GOT3 (cell line): ENCODE results near the gene HSF5.

ENCODE experiments used
- DNase-seq: peaks from one replicate; lab custom pipeline; 2025; ENCODE audit warnings: mixed read lengths; lab: John Stamatoyannopoulos, UW

Gene HSF5

GRCh38 chr17:58487589-58488427, at the start of gene HSF5:
Gene HSF5, minus strand, starts transcription at chr17:58488408. Its CDS starts 134 bp downstream, at chr17:58488274.
- no peak for DNase-seq

- DNase-seq: no peak
These were observed 49.1 kb upstream of the HSF5 start for GRCh38 chr17:58537266-58537665.

GRCh38 chr17:58536542-58536941, 48.3 kb upstream of the HSF5 start:
- no peak for DNase-seq

- no peak for DNase-seq
These were observed 47.2 kb upstream of the HSF5 start for GRCh38 chr17:58535431-58535830.

GRCh38 chr17:58534901-58535421, 46.8 kb upstream of the HSF5 start:
- no peak for DNase-seq

- no peak for DNase-seq
These were observed 46.1 kb upstream of the HSF5 start for GRCh38 chr17:58534331-58534730.

GRCh38 chr17:58533616-58534188, 45.5 kb upstream of the HSF5 start:
- no peak for DNase-seq

GRCh38 chr17:58532555-58532951, 44.3 kb upstream of the HSF5 start:
- no peak for DNase-seq

GRCh38 chr17:58531661-58532554, 43.7 kb upstream of the HSF5 start:
- DNase-seq: no peak

GRCh38 chr17:58531122-58531521, 42.9 kb upstream of the HSF5 start:
- DNase-seq: no peak

GRCh38 chr17:58530655-58531054, 42.4 kb upstream of the HSF5 start:
- no peak for DNase-seq

- no peak for DNase-seq
These were observed 41.1 kb upstream of the HSF5 start for GRCh38 chr17:58529275-58529674.

- DNase-seq: no peak
These were observed 40.2 kb upstream of the HSF5 start for GRCh38 chr17:58528443-58528842.

- no peak for DNase-seq
These were observed 39.7 kb upstream of the HSF5 start for GRCh38 chr17:58527949-58528348.

- DNase-seq: no peak
These were observed 39.1 kb upstream of the HSF5 start for GRCh38 chr17:58527306-58527705.

GRCh38 chr17:58525239-58525638, 37.0 kb upstream of the HSF5 start:
- DNase-seq: no peak

- no peak for DNase-seq
These were observed 33.5 kb upstream of the HSF5 start for GRCh38 chr17:58521680-58522079.

- DNase-seq: no peak
These were observed 32.7 kb upstream of the HSF5 start for GRCh38 chr17:58520843-58521430.

- peak; percentile 97 for DNase-seq
These were observed 29.9 kb upstream of the HSF5 start for GRCh38 chr17:58517928-58518609.

GRCh38 chr17:58517378-58517927, 29.2 kb upstream of the HSF5 start:
- no peak for DNase-seq
